ENCODE results near the gene YWHAG.

Gene YWHAG

GRCh38 chr7:76304888-76305375 is 53.9 kb downstream of the YWHAG start:
- TF ChIP-seq CTCF (IDR thresholded peaks at IDR 0.05), result no peak
- no peak overlapping the region for H3K9ac ChIP-seq
- peaks cover 11% of the 10 kb centered on the region for H3K4me1 ChIP-seq
- H3K36me3 ChIP-seq (ENCODE audit: control insufficient read depth, insufficient read depth, low read length), result no peaks in the 10 kb centered on the region
- no peak overlapping the region for H3K4me3 ChIP-seq (ENCODE audit: low read depth, low read length)
- H3K9me3 ChIP-seq (ENCODE audit: control insufficient read depth, low read length), result no peaks in the 10 kb centered on the region
- H3K79me2 ChIP-seq, result no peaks in the 10 kb centered on the region
- peak overlapping the region; percentile 40 for H2AFZ ChIP-seq
- no peaks in the 10 kb centered on the region for H3K27me3 ChIP-seq (ENCODE audit: control insufficient read depth, insufficient read depth, low read length)
- H3K4me2 ChIP-seq (ENCODE audit: low read length), result peak overlapping the region; percentile 34
- peak overlapping the region; percentile 89 for H3K27ac ChIP-seq

- TF ChIP-seq CTCF (IDR thresholded peaks at IDR 0.05), result no peak
- Histone ChIP-seq H3K27ac (peak overlapping the region; percentile 89), H3K36me3 (ENCODE audit: control insufficient read depth, insufficient read depth, low read length) (no peaks in the 10 kb centered on the region), H3K4me3 (ENCODE audit: low read depth, low read length) (peak overlapping the region; percentile 91), H3K27me3 (ENCODE audit: control insufficient read depth, insufficient read depth, low read length) (no peaks in the 10 kb centered on the region), H3K79me2 (no peaks in the 10 kb centered on the region), H3K9ac (peak overlapping the region; percentile 8), H3K9me3 (ENCODE audit: control insufficient read depth, low read length) (no peaks in the 10 kb centered on the region), H3K4me2 (ENCODE audit: low read length) (peak overlapping the region; percentile 84), H3K4me1 (peaks cover 11% of the 10 kb centered on the region), H2AFZ (peak overlapping the region; percentile 79)
Observed at GRCh38 chr7:76303202-76304147, 55.3 kb downstream of the YWHAG start.

DNA sequence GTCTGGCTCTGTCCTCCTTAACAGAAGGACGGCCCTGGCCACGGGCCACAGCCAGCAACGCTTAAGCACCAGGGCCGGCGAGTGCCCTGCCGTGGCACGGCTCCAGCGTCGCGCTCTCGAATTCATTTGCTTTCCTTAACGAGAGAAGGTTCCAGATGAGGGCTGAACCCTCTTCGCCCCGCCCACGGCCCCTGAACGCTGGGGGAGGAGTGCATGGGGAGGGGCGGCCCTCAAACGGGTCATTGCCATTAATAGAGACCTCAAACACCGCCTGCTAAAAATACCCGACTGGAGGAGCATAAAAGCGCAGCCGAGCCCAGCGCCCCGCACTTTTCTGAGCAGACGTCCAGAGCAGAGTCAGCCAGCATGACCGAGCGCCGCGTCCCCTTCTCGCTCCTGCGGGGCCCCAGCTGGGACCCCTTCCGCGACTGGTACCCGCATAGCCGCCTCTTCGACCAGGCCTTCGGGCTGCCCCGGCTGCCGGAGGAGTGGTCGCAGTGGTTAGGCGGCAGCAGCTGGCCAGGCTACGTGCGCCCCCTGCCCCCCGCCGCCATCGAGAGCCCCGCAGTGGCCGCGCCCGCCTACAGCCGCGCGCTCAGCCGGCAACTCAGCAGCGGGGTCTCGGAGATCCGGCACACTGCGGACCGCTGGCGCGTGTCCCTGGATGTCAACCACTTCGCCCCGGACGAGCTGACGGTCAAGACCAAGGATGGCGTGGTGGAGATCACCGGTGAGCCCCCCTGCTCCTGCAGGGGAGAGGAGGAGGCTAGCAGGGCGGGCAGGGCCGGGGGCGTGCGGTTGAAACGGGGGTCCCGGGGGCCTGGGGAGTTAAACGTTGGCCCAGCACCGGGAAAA is 56.2 kb downstream of the YWHAG start, which contains the start of gene HSPB1:
Gene HSPB1, plus strand, starts transcription at position 327 of the 855 bp plus-strand sequence. Its CDS starts 40 bp downstream, at position 367.
- Histone ChIP-seq H3K79me2 (no peaks in the 10 kb centered on the region), H3K4me3 (ENCODE audit: low read depth, low read length) (peak within 1 kb of the TSS; percentile 91), H3K27me3 (ENCODE audit: control insufficient read depth, insufficient read depth, low read length) (no peaks in the 10 kb centered on the region), H2AFZ (peak within 1 kb of the TSS; percentile 79), H3K4me1 (peaks cover 11% of the 10 kb centered on the region), H3K9me3 (ENCODE audit: control insufficient read depth, low read length) (no peaks in the 10 kb centered on the region), H3K36me3 (ENCODE audit: control insufficient read depth, insufficient read depth, low read length) (no peaks in the 10 kb centered on the region), H3K27ac (peak within 1 kb of the TSS; percentile 89), H3K4me2 (ENCODE audit: low read length) (peak within 1 kb of the TSS; percentile 84), H3K9ac (peak within 1 kb of the TSS; percentile 8)
- TF ChIP-seq CTCF (IDR thresholded peaks at IDR 0.05), result no peak

DNA sequence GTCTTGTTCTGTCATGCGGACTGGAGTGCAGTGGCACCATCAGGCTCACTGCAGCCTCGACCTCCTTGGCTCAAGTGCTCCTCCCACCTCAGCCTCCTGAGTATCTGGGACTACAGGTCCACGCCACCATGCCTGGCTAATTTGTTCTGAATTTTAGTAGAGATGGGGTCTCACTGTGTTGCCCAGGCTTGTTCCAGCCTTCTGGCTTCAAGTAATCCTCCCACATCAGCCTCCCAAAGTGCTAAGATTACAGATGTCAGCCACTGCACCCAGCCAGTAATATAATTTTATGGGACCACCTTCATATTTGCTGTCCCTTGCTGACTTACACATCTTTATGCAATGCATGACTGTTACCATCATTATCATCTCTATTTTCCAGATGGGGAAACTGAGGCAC is 57.8 kb downstream of the YWHAG start:
- no peak overlapping the region for H3K27ac ChIP-seq
- H3K9ac ChIP-seq, result no peak overlapping the region
- peaks cover 11% of the 10 kb centered on the region for H3K4me1 ChIP-seq
- no peaks in the 10 kb centered on the region for H3K36me3 ChIP-seq (ENCODE audit: control insufficient read depth, insufficient read depth, low read length)
- no peak for TF ChIP-seq CTCF (IDR thresholded peaks at IDR 0.05)
- no peaks in the 10 kb centered on the region for H3K27me3 ChIP-seq (ENCODE audit: control insufficient read depth, insufficient read depth, low read length)
- no peaks in the 10 kb centered on the region for H3K9me3 ChIP-seq (ENCODE audit: control insufficient read depth, low read length)
- H3K4me3 ChIP-seq (ENCODE audit: low read depth, low read length), result no peak overlapping the region
- H3K79me2 ChIP-seq, result no peaks in the 10 kb centered on the region
- H3K4me2 ChIP-seq (ENCODE audit: low read length), result no peak overlapping the region
- H2AFZ ChIP-seq, result no peak overlapping the region
